Lung (tissue), 12 donors: ENCODE results near the gene FAM114A1. TPM values are rescaled to one million over a fixed set of nuclear protein-coding genes. Genes with fewer than 3 reads are reported as not detected.

ENCODE experiments used
- ATAC-seq: fragments of 200-7000 bp; cut with Tn5 transposase; one replicate; pipeline ENCODE4 v1.9.1; 2020; ENCODE audit warnings: moderate number of reproducible peaks; ENCODE audit not compliant: insufficient read depth, low FRiP score
- DNase-seq, 3 donors: peaks; one replicate each; pipeline ENCODE4 v3.0.0-alpha.2; 2013 to 2017
- H3K27ac ChIP-seq, 2 donors: one replicate each; pipeline ENCODE4 v1.5.1; 2013; ENCODE audit warnings: mild to moderate bottlenecking in 2 of 2, moderate library complexity in 2 of 2, control low read depth in 1 of 2, inconsistent platforms in 1 of 2, low read depth in 1 of 2, low read length in 1 of 2
- H3K27me3 ChIP-seq, 3 donors: one replicate each; pipeline ENCODE4 v1.5.1; 2013; ENCODE audit warnings: low read length in 2 of 3; ENCODE audit not compliant: control insufficient read depth in 3 of 3, insufficient read depth in 3 of 3
- H3K36me3 ChIP-seq, 4 donors: one replicate each; pipeline ENCODE4 v1.5.1; 2013; ENCODE audit warnings: low read length in 4 of 4, mild to moderate bottlenecking in 1 of 4, moderate library complexity in 1 of 4; ENCODE audit not compliant: control insufficient read depth in 4 of 4, insufficient read depth in 4 of 4
- H3K4me1 ChIP-seq, 5 donors: one replicate each; pipeline ENCODE4 v1.5.1; 2013; ENCODE audit warnings: low read length in 5 of 5, mild to moderate bottlenecking in 2 of 5, moderate library complexity in 1 of 5; ENCODE audit not compliant: control insufficient read depth in 5 of 5, insufficient read depth in 5 of 5
- H3K4me3 ChIP-seq: one replicate; pipeline ENCODE4 v1.5.1; 2013; ENCODE audit warnings: mild to moderate bottlenecking, control low read depth, moderate library complexity
- H3K9ac ChIP-seq, 2 donors: one replicate each; pipeline ENCODE4 v1.5.1; 2013; ENCODE audit warnings: low read length in 2 of 2, control low read depth in 1 of 2; ENCODE audit not compliant: insufficient read depth in 1 of 2
- H3K9me3 ChIP-seq, 4 donors: one replicate each; pipeline ENCODE4 v1.5.1; 2013; ENCODE audit warnings: low read length in 3 of 4, mild to moderate bottlenecking in 1 of 4, moderate library complexity in 1 of 4; ENCODE audit not compliant: control insufficient read depth in 4 of 4, insufficient read depth in 3 of 4
- CTCF ChIP-seq: IDR thresholded peaks from 2 replicates; pipeline ENCODE4 v1.5.1; 2012; ENCODE audit warnings: mild to moderate bottlenecking; ENCODE audit errors: control extremely low read depth, extremely low read depth
- WGBS, 2 donors: extraction: QIAGEN DNeasy Blood & Tissue Kit; methylation state at CpG; one replicate each; pipeline ENCODE4 v1.1.7; 2013; 5-methylcytosine and 5-hydroxymethylcytosine counted together
- polyA plus RNA-seq, 2 donors: library from polyadenylated mRNA; stranded (reverse); fragments of 200-250 nt; gene quantifications; one replicate each; pipeline ENCODE4 v1.2.1, GENCODE V29; 2013
- total RNA-seq, 2 donors: library from RNA; depleted of rRNA in 1 of 2; stranded (reverse); fragments of >200 nt in 1 of 2; gene quantifications; one replicate each; pipeline ENCODE4 v1.2.1, GENCODE V29; 2014 to 2021
- donor health status: control.
- donor health status: control.
- donor health status: Bipolar disorder and iron deficiency.
- donor health status: healthy.
- donor health status: DM: yes; HTN: yes; CAD: no.

FAM114A1 gene
- total and polyA plus RNA-seq, 4 donors: 9.5 to 70.0 (median 36.3) TPM

DNA sequence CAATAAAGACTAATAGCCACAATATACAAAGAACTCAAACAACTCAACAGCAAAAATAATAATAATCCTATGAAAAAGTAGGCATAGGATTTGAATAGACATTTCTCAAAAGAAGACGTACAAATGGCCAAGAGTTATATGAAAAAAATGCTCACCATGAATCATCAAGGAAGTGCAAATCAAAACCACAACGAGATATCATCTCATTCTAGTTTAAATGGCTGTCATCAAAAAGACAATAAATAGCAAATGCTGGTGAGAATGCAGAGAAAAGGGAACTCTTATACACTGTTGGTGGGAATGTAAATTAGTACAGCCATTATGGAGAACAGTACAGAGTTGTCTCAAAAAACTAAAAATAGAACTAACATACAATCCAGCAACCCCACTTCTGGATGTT, 29.8 kb upstream of the FAM114A1 start:
- whole genome bisulfite sequencing, 2 donors: 26 to 47% methylated on average over 2 of the region's 2 CpGs
- Histone ChIP-seq H3K9ac (no peak overlapping the region), H3K27me3 (no peaks in the 10 kb centered on the region), H3K27ac (no peak overlapping the region), H3K36me3 (no peaks in the 10 kb centered on the region), H3K4me1 (no peaks in the 10 kb centered on the region), H3K4me3 (no peak overlapping the region), H3K9me3 (peaks cover 0 to 4% (median 0%) of the 10 kb centered on the region in 4 donors)
- DNase-seq (no peak), ATAC-seq (no peak)
- TF ChIP-seq CTCF: no peak

- TF ChIP-seq CTCF: no peak
- H3K27ac ChIP-seq: no peak overlapping the region
- peaks cover 0 to 2% (median 0%) of the 10 kb centered on the region in 4 donors for H3K36me3 ChIP-seq
- H3K27me3 ChIP-seq: no peaks in the 10 kb centered on the region
- ATAC-seq (no peak), DNase-seq (no peak)
- no peak overlapping the region for H3K9ac ChIP-seq
- H3K4me1 ChIP-seq: no peaks in the 10 kb centered on the region
- WGBS, 2 donors: 76 to 85% methylated on average over 4 of the region's 4 CpGs
- no peaks in the 10 kb centered on the region for H3K9me3 ChIP-seq
- H3K4me3 ChIP-seq: no peak overlapping the region
Measured at GRCh38 chr4:38842994-38843393, 24.6 kb upstream of the FAM114A1 start.

DNA sequence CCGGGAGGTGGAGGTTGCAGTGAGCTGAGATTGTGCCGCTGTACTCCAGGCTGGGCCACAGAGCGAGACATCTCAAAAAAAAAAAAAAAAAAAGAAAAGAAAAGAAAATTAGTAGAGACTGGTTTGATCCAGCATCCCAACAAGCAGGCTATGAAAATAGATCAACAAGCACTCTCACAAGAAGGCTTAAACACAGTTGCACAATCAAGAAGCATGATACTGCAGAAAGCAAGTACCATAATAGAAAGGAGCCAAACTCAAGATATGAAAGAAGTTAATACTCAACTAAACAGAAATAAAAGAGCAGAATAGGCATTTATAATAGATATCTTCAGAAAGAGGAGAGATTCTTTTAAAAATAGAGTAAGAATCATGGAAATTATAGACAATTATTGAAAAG, 21.6 kb upstream of the FAM114A1 start:
- Histone ChIP-seq H3K36me3 (peaks cover 0 to 2% (median 0%) of the 10 kb centered on the region in 4 donors), H3K4me1 (no peaks in the 10 kb centered on the region), H3K27me3 (no peaks in the 10 kb centered on the region), H3K27ac (no peak overlapping the region), H3K9me3 (no peaks in the 10 kb centered on the region), H3K4me3 (no peak overlapping the region), H3K9ac (no peak overlapping the region)
- DNase-seq (no peak), ATAC-seq (no peak)
- TF ChIP-seq CTCF: no peak
- WGBS, 2 donors: 75 to 96% methylated on average over 3 of the region's 3 CpGs

DNA sequence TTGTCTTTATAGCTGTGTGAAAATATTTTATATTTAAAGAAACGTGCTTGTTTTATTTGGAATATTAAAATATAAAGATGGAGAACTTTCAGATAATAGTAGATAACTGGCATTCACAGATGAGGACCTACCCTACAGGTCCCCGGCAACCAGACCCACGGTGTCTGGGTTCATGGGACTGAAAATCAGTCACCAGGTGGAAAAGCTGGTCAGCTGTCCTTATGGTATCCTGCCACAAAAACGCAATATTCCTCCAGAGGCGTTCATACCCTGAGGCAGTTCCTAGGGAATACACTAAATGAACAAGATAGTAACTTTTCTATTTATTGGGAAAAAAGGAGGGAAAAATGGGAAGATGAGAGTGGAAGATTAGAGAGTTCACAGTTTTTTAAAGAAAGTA, 12.1 kb upstream of the FAM114A1 start:
- Histone ChIP-seq H3K4me3 (no peak overlapping the region), H3K9ac (no peak overlapping the region), H3K27ac (peak overlapping the region in 1 of 2 donors; percentile 53)

More for the DNA sequence above, 12.1 kb upstream of the FAM114A1 start:
- Histone ChIP-seq H3K9me3 (no peaks in the 10 kb centered on the region), H3K36me3 (no peaks in the 10 kb centered on the region), H3K4me1 (peaks cover 0 to 6% (median 0%) of the 10 kb centered on the region in 5 donors), H3K27me3 (no peaks in the 10 kb centered on the region)
- 77 to 82% methylated on average over 5 of the region's 5 CpGs for WGBS, 2 donors
- ATAC-seq (no peak), DNase-seq (no peak)
- no peak for TF ChIP-seq CTCF
